ENCODE results near the gene DACT2.

GRCh38 chr6:168333039-168333438 is 13.5 kb upstream of the DACT2 start:
- TF ChIP-seq, protein P1, sequence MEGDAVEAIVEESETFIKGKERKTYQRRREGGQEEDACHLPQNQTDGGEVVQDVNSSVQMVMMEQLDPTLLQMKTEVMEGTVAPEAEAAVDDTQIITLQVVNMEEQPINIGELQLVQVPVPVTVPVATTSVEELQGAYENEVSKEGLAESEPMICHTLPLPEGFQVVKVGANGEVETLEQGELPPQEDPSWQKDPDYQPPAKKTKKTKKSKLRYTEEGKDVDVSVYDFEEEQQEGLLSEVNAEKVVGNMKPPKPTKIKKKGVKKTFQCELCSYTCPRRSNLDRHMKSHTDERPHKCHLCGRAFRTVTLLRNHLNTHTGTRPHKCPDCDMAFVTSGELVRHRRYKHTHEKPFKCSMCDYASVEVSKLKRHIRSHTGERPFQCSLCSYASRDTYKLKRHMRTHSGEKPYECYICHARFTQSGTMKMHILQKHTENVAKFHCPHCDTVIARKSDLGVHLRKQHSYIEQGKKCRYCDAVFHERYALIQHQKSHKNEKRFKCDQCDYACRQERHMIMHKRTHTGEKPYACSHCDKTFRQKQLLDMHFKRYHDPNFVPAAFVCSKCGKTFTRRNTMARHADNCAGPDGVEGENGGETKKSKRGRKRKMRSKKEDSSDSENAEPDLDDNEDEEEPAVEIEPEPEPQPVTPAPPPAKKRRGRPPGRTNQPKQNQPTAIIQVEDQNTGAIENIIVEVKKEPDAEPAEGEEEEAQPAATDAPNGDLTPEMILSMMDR (IDR thresholded peaks at IDR 0.05) = peak in 3 of 4 donors; percentile 19 to 28 (median 26)
- TF ChIP-seq POLR2A (IDR thresholded peaks at IDR 0.05) = no peak

Data from right lobe of liver (tissue), 4 donors.